GM19023 (cell line): ENCODE measurements around the gene GATA3.

Source experiments
- ATAC-seq: cut with Tn5 transposase; IDR thresholded peaks from one replicate; pipeline ENCODE4 v1.9.1; 2021; ENCODE audit warnings: mild to moderate bottlenecking, moderate library complexity; ENCODE audit not compliant: unreplicated experiment

The GATA3 gene

GRCh38 chr10:8037941-8038894 is 16.3 kb upstream of the GATA3 start:
- ATAC-seq = no peak

DNA sequence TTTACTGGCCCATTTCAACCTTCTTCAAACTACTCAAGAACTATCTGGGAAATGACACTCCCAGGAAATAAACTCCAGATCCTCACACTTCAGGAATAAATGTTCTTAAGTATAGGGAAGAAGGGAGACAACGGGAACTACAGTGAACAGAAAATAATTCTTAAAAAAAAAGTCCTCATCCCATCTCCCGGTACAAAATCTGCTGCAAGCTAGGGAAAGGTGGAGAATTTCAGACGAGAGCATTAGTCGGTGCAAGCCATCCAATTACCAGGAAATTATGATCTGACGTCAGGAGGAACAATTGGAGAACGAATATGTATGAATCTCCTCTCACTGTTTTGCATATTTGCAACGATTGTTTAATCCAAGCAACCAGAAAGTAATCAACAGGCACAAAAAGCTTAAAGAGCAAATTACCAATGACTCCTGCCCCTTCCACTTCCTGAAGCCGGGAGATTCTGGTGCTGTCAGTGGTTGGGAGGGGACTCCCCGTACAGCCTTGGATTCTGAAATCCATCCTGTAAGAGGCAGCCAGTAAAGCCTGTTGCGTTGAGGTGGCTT is 15.1 kb upstream of the GATA3 start:
- ATAC-seq = no peak

- ATAC-seq = no peak
Observed at GRCh38 chr10:8040651-8041050, 13.8 kb upstream of the GATA3 start.

DNA sequence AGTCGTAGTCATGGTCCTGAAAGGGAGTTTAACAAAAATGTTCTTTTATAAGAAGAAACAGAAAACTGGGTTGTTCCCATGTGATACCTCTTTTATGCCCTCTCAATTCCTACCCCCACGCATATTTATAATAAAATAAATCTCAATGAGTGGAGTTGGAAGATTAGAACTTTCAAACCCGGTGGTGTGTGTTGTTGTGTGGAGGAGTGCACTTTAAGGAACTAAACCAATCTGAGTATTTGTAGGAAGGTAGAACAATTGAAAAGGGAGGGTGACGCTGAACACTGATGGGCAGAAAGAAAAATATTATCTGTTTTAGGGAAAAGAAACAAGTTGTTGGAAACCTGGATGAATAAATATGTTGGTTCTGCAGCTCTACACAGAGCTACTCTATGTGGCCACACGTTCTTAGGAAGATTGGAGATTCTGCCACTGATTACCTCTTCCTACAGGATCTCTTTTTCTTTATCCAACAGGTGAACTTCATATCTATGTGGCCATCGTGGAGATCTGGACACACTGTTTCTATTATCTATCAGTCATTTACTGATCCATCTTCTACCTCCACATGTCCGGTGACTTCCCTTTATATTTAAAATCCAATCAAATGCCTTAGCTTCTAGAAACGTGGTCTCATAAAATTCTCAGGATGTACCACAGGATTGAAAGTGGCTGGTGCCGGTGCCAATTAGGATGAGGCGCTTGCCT is 13.1 kb upstream of the GATA3 start:
- ATAC-seq = no peak

DNA sequence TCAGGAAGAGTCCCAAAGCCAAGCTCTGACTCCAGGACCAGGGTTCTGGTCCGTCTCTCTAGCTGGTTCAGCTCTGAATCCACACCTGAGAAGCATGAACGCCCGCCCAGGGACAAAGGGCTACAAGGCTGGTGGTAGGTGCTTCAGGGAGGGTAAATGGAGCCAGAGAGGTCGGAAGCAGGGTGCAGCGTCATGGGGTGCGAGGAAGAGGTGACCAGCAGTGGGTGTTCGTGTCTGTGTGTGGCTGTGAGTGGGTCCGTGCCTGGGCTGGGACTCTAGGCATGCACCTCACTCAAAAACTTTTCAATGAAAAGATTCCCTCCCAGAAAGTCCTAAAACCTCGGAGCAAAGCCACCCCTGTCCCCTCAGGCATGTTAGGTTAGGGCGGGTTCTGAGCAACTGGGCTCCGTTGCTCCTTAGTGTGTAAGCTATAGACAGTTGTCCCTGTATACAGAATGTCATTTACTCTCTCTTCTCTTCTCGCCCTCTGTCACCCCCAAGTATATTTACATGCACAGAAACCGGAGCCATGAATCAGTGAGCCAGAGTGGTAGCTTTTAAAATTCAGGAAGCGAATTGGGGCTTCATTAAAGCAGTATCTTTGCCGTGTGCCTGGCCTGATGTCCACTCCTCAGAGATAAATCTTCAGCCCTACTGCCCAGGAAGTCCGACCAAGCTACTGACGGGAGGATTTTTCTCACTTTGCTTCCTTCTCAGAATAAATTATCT is 12.3 kb upstream of the GATA3 start:
- ATAC-seq = no peak

DNA sequence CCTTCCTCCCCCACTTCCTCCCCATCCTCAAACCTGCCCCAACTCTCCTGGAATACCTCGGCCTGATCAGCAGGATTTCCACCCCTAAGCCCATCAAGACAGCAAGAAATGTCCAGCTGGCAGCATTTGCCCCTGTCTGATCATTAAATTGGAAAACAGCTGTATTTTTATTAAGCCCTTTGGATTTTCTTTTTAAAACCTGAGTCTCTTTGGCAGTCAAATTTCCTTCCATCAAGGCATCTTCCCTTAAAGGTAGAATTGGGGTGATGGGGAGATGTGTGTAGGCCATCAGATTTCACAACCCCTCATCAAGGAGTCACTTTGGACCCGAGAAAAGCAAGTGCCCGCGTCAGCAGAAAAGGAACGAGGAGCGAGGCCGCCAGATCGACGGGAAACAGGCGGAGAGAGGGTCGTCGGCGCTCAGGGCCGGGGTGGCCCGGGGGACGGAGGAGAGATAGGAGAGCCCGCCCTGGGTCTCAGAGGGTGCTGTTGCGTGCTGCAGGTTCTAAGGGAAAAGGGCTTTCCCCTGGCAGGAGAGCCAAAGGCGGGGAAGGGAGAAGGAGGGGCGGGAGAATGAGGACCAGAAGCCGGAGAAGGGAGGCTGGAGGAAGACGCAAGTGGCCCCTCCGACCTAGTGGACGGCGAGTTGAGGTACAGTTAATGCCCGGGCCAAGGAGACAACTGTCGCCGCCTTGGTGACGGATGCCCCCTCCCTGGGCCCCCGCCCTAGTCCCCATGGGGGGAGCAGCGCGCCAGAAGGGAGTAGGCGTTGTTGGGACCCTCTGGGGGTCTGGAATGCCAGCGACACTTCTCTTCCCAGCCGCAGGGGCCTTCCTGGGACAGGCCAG is 11.5 kb upstream of the GATA3 start:
- ATAC-seq = no peak

GRCh38 chr10:8043569-8044306 is 10.8 kb upstream of the GATA3 start:
- no peak for ATAC-seq

- ATAC-seq = no peak
Observed at GRCh38 chr10:8044331-8044907, 10.1 kb upstream of the GATA3 start.

DNA sequence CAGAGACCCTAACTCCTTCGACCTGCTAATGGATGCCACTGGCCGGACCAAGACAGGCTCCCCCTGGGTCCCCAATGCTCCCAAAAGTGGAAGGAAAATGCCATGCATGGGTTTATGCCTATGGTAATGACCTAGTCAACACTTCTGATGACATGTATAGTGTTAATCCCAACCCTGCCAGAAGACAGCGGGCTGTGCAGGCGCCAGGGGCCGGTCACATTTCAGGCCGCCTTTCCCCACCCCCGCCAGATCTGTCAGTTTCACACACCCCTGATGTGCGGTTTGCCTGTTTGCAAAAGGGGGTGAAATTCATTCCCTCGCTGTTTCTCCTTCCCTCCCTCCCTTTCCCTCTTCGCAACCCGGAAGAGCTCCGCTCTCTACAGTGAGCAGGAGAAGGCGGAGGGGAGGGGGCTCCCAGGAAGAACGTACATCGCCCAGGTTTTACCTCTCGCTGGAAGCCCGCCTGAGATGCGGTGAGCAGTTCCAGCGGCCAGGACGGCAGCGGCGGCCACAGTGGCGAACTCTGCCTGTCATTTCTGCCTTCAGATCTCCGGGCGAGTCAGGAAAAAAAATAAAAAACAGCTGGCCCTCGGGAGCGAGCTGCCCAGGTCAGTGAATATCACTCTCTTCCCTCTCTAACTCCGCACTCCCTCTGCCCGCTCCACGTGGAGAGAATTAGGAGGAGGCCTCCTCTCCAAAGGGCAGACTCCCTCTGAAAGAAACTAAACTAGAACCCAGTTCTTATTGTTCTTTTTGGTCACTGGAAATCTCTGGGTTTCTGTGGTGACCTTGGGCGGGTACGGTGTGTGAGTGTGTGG is 9.4 kb upstream of the GATA3 start:
- ATAC-seq = no peak

DNA sequence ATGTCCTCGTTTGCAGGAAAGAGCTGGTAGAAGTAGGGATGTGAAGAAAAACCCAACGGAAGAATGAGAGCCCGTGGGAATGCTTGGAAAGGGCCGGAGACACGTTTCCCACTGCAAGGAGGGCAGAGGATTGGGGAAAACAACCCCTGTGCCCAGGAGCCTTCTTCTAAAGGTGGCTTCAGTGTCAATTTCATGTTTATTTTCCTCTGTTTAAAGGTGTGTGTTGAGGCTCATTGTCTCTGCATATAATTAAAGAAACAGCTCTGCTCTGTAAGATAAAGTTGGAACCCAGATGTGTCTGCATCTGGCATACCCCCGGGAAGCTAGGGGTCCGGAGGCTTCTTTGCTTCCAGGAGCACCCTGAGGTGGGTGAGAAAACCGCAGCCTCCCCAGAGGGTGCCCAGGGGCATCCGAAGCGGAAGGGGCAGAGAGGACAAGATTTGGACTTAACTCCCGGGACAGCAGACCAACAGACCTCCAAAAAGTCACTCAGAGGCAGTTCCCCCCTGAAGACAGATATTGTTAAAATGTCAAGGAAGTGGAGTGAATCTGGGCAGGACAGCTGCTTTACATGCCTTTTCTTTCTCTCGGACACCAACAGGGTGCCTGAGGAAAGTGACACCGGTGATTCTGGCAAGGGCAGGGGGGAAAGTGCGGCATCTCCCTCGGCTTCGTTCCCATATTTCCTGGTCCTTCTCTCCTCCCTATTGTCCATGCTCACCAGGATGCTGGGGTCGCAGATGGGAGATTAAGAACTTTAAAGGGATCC is 8.6 kb upstream of the GATA3 start:
- no peak for ATAC-seq

GRCh38 chr10:8047452-8048280 is 6.8 kb upstream of the GATA3 start:
- ATAC-seq = no peak

DNA sequence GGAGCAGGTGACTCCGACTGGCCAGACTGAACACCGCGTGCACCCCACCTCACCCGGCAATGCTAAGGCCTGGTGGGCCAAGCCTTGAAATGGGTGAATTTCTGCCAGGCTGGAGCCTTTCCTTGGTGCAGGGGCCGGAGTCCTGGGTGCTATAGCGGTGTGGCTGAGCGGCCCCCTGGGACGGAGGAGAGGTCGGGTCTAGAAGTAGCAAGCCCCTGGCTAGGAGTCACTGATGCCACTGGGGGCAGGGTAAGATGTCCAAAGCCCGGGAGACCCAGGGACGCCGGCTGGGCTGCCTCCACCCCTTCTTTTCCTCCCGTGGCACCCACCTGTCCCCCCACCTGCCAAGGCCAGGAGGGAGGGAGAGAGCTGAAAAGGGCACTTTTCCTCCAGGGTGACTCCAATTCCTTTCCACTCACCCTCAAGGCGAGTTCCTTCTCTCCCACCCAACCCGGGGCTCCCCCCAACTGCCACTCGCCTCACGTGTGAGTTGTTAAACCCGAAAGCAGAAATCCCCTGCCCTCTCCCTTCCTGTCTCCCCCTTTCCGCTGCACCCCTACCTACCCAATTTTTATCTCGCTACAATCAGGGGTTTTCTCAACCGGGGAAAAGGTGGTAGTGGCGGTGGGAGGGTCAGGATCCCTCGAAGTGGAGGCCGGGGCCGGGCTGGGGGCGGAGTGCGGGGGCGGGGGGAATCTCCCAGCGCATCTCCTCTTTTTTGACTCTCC is 6.0 kb upstream of the GATA3 start:
- ATAC-seq = no peak

GRCh38 chr10:8049045-8049864 is 5.2 kb upstream of the GATA3 start:
- no peak for ATAC-seq

GRCh38 chr10:8049865-8050555 is 4.5 kb upstream of the GATA3 start:
- no peak for ATAC-seq
